ENCODE measurements around the gene LCN12.

DNA sequence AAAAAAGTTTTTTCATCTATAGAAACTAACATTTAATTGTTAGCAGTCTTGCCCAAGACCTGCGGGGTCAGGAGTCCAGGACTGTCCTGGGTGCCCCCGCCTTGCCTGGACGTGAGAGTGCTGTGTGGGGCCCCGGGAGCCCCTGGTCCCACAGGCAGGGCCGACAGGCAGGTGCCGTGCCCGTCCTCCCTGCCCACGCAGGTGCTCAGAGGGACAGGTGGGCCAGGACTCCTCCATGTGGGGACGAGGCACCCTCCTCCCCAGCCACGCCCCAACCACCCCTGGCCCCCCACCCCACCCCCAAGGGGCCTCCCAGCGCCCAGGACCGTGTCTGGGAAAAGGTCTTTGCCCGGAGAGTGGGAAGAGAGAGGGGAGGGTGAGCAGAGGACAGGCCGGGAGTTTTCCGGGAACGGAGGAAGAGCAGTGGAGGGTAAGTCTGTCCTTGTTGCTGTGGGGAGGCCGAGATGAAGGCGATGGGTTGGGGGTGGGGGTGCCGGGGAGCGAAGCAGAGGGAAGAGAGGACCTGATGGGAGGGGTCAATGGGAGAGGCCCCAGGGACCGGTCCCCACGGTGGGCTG is 2.7 kb upstream of the LCN12 start:
- TF ChIP-seq, protein P1, sequence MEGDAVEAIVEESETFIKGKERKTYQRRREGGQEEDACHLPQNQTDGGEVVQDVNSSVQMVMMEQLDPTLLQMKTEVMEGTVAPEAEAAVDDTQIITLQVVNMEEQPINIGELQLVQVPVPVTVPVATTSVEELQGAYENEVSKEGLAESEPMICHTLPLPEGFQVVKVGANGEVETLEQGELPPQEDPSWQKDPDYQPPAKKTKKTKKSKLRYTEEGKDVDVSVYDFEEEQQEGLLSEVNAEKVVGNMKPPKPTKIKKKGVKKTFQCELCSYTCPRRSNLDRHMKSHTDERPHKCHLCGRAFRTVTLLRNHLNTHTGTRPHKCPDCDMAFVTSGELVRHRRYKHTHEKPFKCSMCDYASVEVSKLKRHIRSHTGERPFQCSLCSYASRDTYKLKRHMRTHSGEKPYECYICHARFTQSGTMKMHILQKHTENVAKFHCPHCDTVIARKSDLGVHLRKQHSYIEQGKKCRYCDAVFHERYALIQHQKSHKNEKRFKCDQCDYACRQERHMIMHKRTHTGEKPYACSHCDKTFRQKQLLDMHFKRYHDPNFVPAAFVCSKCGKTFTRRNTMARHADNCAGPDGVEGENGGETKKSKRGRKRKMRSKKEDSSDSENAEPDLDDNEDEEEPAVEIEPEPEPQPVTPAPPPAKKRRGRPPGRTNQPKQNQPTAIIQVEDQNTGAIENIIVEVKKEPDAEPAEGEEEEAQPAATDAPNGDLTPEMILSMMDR (IDR thresholded peaks at IDR 0.05), result no peak
- TF ChIP-seq POLR2AphosphoS5 (IDR thresholded peaks at IDR 0.05) (no peak), POLR2A (IDR thresholded peaks at IDR 0.05) (no peak)
